WI38 (cell line): ENCODE results near the gene KCNS3.

ENCODE experiments used
- H3K4me3 ChIP-seq: 2 replicates; pipeline ENCODE4 v1.5.1; 2011; ENCODE audit warnings: low read depth, mild to moderate bottlenecking, control low read depth, low read length
- CTCF ChIP-seq: IDR thresholded peaks from 2 replicates; pipeline ENCODE4 v1.5.1; 2012; ENCODE audit warnings: low read depth, mild to moderate bottlenecking, control low read depth, low read length

Gene KCNS3

GRCh38 chr2:17876590-17876989, 1.9 kb upstream of the KCNS3 start:
- no peak for TF ChIP-seq CTCF
- H3K4me3 ChIP-seq, result no peak overlapping the region

GRCh38 chr2:17877811-17878280, 621 bp upstream of the KCNS3 start:
- TF ChIP-seq CTCF, result no peak
- H3K4me3 ChIP-seq, result peak overlapping the region; percentile 61

- peak overlapping the region; percentile 67 for H3K4me3 ChIP-seq
These were observed 858 bp downstream of the KCNS3 start for GRCh38 chr2:17879137-17879912.

GRCh38 chr2:17879913-17880274, 1.4 kb downstream of the KCNS3 start:
- H3K4me3 ChIP-seq, result no peak overlapping the region
- no peak for TF ChIP-seq CTCF

More at GRCh38 chr2:17879137-17879912, 858 bp downstream of the KCNS3 start:
- TF ChIP-seq CTCF, result no peak; the same call in 1 of the 2 replicates

- no peak overlapping the region for H3K4me3 ChIP-seq
- no peak for TF ChIP-seq CTCF
These were observed 14.5 kb downstream of the KCNS3 start for GRCh38 chr2:17892770-17893534.

- H3K4me3 ChIP-seq, result no peak overlapping the region
- no peak for TF ChIP-seq CTCF
These were observed 15.5 kb downstream of the KCNS3 start for GRCh38 chr2:17894005-17894404.

GRCh38 chr2:17894556-17894955, 16.1 kb downstream of the KCNS3 start:
- no peak for TF ChIP-seq CTCF
- no peak overlapping the region for H3K4me3 ChIP-seq
